ENCODE data around the gene CHMP1B.

CHMP1B gene

DNA sequence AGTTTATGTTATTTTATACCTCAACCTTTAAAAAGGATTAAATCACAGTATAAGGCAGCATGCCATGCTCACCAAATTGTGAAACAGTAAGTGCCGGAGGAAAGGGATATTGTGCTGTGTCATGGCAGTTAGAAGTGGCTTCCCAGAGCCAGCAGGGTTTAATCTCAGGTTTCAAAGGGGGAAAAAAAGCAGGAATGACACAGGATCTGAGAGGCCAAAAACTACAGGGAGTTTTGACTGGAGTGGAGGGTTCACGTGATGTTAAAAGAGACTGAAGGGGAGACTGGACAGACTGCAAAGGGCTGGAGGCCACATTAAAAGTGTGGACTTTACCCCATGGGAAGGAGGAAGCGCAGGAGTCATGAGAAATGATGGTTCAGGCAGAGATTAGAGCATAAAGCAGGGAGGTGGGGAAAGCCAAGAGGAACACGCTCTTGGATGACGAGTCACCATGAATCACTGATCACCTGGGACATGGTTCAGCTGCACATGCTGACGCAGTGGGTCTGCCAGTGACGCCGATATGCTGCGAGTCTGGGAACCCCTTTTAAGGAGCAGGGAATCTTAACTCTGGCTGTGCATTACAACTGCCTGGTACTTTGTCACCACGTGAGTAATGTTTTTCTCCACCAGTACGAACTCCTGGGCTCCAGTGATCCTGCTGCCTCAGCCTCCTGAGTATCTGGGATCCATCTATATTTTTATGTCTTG, 6.1 kb downstream of the CHMP1B start:
- Histone ChIP-seq H3K9me3 (ENCODE audit: control insufficient read depth, low read length) (no peaks in the 10 kb centered on the region), H2BK15ac (ENCODE audit: low read depth, poor library complexity, severe bottlenecking) (no peak overlapping the region), H3K79me1 (replicated peaks; ENCODE audit: low read length, poor library complexity, severe bottlenecking) (peaks cover 5% of the 10 kb centered on the region), H2BK120ac (ENCODE audit: low read depth, low read length) (no peak overlapping the region), H3K18ac (ENCODE audit: low read depth in 1 of 2, low read length in 2 of 2) (peak overlapping the region; percentile 6 to 99), H2BK5ac (ENCODE audit: low read depth, low read length, poor library complexity, severe bottlenecking) (no peak overlapping the region), H3K4me3 (ENCODE audit: insufficient read depth in 1 of 2, low read depth in 1 of 2, low read length in 2 of 2) (peak overlapping the region in 1 of 2 experiments; percentile 45), H4K8ac (ENCODE audit: low read length) (peak overlapping the region; percentile 3), H3K9ac (ENCODE audit: low read length) (peak overlapping the region; percentile 84), H3K23ac (ENCODE audit: low read length in 2 of 2) (peak overlapping the region in 1 of 2 experiments; percentile 23), H3K4me1 (ENCODE audit: control insufficient read depth, insufficient read depth, low read depth, low read length) (peaks cover 20% of the 10 kb centered on the region), H2AK5ac (ENCODE audit: low read length, severe bottlenecking) (no peak overlapping the region), H3K4me2 (ENCODE audit: low read length, poor library complexity, severe bottlenecking) (peak overlapping the region; percentile 33), H2BK12ac (ENCODE audit: low read length in 2 of 2) (peak overlapping the region; percentile 0 to 95), H2AFZ (ENCODE audit: low read depth, low read length) (peak overlapping the region; percentile 91), H4K91ac (ENCODE audit: low read length) (peak overlapping the region; percentile 60), H3K27me3 (ENCODE audit: control insufficient read depth in 1 of 2, insufficient read depth in 1 of 2, low read length in 2 of 2) (no peaks in the 10 kb centered on the region), H3K36me3 (ENCODE audit: control insufficient read depth in 1 of 2, insufficient read depth in 2 of 2, low read depth in 1 of 2, low read length in 2 of 2) (peaks cover 0 to 3% of the 10 kb centered on the region in 2 experiments), H3K27ac (ENCODE audit: low read length, poor library complexity, severe bottlenecking) (peak overlapping the region; percentile 87), H3K4ac (ENCODE audit: low read depth in 1 of 2, low read length in 2 of 2) (peak overlapping the region in 1 of 2 experiments; percentile 95), H3K14ac (ENCODE audit: low read length in 2 of 2) (no peak overlapping the region)
- 12% methylated on average over 9 of the region's 11 CpGs for whole genome bisulfite sequencing
- DNase-seq = peak; percentile 98

DNA sequence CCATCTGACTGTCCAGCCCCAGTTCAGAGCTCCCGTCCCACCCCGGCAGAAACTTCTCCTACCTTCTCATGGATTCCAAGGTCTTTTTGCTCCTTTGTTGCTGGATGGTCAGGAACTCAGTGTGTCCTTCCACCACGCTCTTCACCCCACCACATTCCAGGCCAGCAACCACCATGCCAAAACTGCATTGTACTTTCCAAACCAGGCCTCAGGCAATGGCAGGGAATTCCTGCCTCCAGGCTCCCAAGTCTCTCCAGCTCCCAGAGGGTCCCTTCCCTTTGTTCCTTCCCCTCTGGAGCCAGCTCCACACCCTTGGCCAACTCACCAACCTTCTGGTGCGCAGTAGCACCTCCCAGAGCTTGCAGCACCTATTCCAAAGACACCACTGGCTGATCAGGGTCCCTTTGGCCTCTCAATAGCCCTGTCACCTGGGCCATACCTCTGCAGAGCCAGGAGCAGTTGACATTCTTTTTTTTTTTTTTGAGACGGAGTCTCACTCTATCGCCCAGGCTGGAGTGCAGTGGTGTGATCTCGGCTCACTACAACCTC, 8.1 kb downstream of the CHMP1B start:
- no peak overlapping the region for H4K8ac ChIP-seq (ENCODE audit: low read length)
- H3K4me3 ChIP-seq (ENCODE audit: insufficient read depth in 1 of 2, low read depth in 1 of 2, low read length in 2 of 2) = no peak overlapping the region
- H4K91ac ChIP-seq (ENCODE audit: low read length) = no peak overlapping the region
- peak overlapping the region in 1 of 2 experiments; percentile 26 for H3K14ac ChIP-seq (ENCODE audit: low read length in 2 of 2)
- H2BK15ac ChIP-seq (ENCODE audit: low read depth, poor library complexity, severe bottlenecking) = no peak overlapping the region
- H3K9ac ChIP-seq (ENCODE audit: low read length) = no peak overlapping the region
- H3K18ac ChIP-seq (ENCODE audit: low read depth in 1 of 2, low read length in 2 of 2) = no peak overlapping the region
- WGBS = 92% methylated on average over 6 of the region's 7 CpGs
- H3K4me2 ChIP-seq (ENCODE audit: low read length, poor library complexity, severe bottlenecking) = no peak overlapping the region
- peak overlapping the region; percentile 69 for H2AK5ac ChIP-seq (ENCODE audit: low read length, severe bottlenecking)
- DNase-seq = no peak
- H2BK5ac ChIP-seq (ENCODE audit: low read depth, low read length, poor library complexity, severe bottlenecking) = no peak overlapping the region
- no peak overlapping the region for H3K4ac ChIP-seq (ENCODE audit: low read depth in 1 of 2, low read length in 2 of 2)
- peaks cover 20% of the 10 kb centered on the region for H3K4me1 ChIP-seq (ENCODE audit: control insufficient read depth, insufficient read depth, low read depth, low read length)
- H2AFZ ChIP-seq (ENCODE audit: low read depth, low read length) = no peak overlapping the region
- no peaks in the 10 kb centered on the region for H3K36me3 ChIP-seq (ENCODE audit: control insufficient read depth in 1 of 2, insufficient read depth in 2 of 2, low read depth in 1 of 2, low read length in 2 of 2)
- H3K27me3 ChIP-seq (ENCODE audit: control insufficient read depth in 1 of 2, insufficient read depth in 1 of 2, low read length in 2 of 2) = no peaks in the 10 kb centered on the region
- H2BK12ac ChIP-seq (ENCODE audit: low read length in 2 of 2) = no peak overlapping the region
- H3K23ac ChIP-seq (ENCODE audit: low read length in 2 of 2) = peak overlapping the region in 1 of 2 experiments; percentile 10
- no peak overlapping the region for H2BK120ac ChIP-seq (ENCODE audit: low read depth, low read length)
- H3K79me1 ChIP-seq (replicated peaks; ENCODE audit: low read length, poor library complexity, severe bottlenecking) = peaks cover 5% of the 10 kb centered on the region
- no peaks in the 10 kb centered on the region for H3K9me3 ChIP-seq (ENCODE audit: control insufficient read depth, low read length)
- no peak overlapping the region for H3K27ac ChIP-seq (ENCODE audit: low read length, poor library complexity, severe bottlenecking)

DNA sequence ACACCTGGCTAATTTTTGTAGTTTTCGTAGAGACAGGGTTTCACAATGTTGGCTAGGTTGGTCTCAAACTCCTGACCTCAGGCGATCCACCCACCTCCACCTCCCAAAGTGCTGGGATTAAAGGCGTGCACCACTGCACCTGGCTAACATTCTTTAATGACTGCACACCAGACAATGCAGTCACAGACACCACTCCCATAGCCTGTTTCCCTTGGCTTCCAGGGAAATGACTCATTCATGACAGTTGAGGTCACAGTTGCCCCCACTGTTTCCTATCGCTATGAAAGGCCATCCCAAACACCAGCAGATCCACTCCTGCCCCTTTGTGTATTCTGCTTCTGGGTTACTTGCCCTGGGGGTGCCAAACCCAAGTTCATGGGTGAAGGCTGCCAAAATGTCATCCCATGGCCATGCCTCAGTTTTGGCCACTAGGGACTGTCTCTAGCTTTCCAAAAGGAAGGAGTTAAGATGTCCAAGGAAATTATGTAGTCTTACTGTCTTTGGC, 8.7 kb downstream of the CHMP1B start:
- H2BK5ac ChIP-seq (ENCODE audit: low read depth, low read length, poor library complexity, severe bottlenecking) = no peak overlapping the region
- H4K91ac ChIP-seq (ENCODE audit: low read length) = no peak overlapping the region
- H2AK5ac ChIP-seq (ENCODE audit: low read length, severe bottlenecking) = peak overlapping the region; percentile 44
- no peak overlapping the region for H2AFZ ChIP-seq (ENCODE audit: low read depth, low read length)
- peak overlapping the region in 1 of 2 experiments; percentile 14 for H3K18ac ChIP-seq (ENCODE audit: low read depth in 1 of 2, low read length in 2 of 2)
- no peaks in the 10 kb centered on the region for H3K9me3 ChIP-seq (ENCODE audit: control insufficient read depth, low read length)
- no peak overlapping the region for H3K9ac ChIP-seq (ENCODE audit: low read length)
- H3K14ac ChIP-seq (ENCODE audit: low read length in 2 of 2) = peak overlapping the region in 1 of 2 experiments; percentile 49
- H3K23ac ChIP-seq (ENCODE audit: low read length in 2 of 2) = no peak overlapping the region
- 45% methylated on average over 4 of the region's 4 CpGs for WGBS
- no peak overlapping the region for H3K4me2 ChIP-seq (ENCODE audit: low read length, poor library complexity, severe bottlenecking)
- H3K79me1 ChIP-seq (replicated peaks; ENCODE audit: low read length, poor library complexity, severe bottlenecking) = peaks cover 4% of the 10 kb centered on the region
- no peak overlapping the region for H2BK12ac ChIP-seq (ENCODE audit: low read length in 2 of 2)
- no peaks in the 10 kb centered on the region for H3K27me3 ChIP-seq (ENCODE audit: control insufficient read depth in 1 of 2, insufficient read depth in 1 of 2, low read length in 2 of 2)
- H2BK15ac ChIP-seq (ENCODE audit: low read depth, poor library complexity, severe bottlenecking) = no peak overlapping the region
- no peak overlapping the region for H3K4me3 ChIP-seq (ENCODE audit: insufficient read depth in 1 of 2, low read depth in 1 of 2, low read length in 2 of 2)
- no peak overlapping the region for H4K8ac ChIP-seq (ENCODE audit: low read length)
- peak overlapping the region; percentile 22 for H3K27ac ChIP-seq (ENCODE audit: low read length, poor library complexity, severe bottlenecking)
- H3K36me3 ChIP-seq (ENCODE audit: control insufficient read depth in 1 of 2, insufficient read depth in 2 of 2, low read depth in 1 of 2, low read length in 2 of 2) = no peaks in the 10 kb centered on the region
- DNase-seq = peak; percentile 73
- peaks cover 20% of the 10 kb centered on the region for H3K4me1 ChIP-seq (ENCODE audit: control insufficient read depth, insufficient read depth, low read depth, low read length)
- peak overlapping the region in 1 of 2 experiments; percentile 3 for H3K4ac ChIP-seq (ENCODE audit: low read depth in 1 of 2, low read length in 2 of 2)
- no peak overlapping the region for H2BK120ac ChIP-seq (ENCODE audit: low read depth, low read length)
